Gastrocnemius medialis (tissue), 4 donors: Measurements from ENCODE around the gene FBXL3.

Experiments used
- CTCF ChIP-seq, 5 experiments: fragments of 450-650 bp in 3 of 5; fragments of 200-600 bp in 2 of 5; sonication (generic) in 2 of 5; IDR thresholded peaks in 4 of 5; conservative IDR thresholded peaks in 1 of 5; 1 replicate in 4 of 5; 2 replicates in 1 of 5; pipeline ENCODE4 v1.5.1; 2016 to 2019; ENCODE audit warnings: antibody characterized with exemption in 5 of 5, mild to moderate bottlenecking in 3 of 5, moderate library complexity in 3 of 5
- POLR2A ChIP-seq, 2 donors: fragments of 450-650 bp; IDR thresholded peaks; one replicate each; pipeline ENCODE4 v1.6.1; 2017; ENCODE audit warnings: antibody characterized with exemption in 2 of 2, mild to moderate bottlenecking in 2 of 2, moderate library complexity in 2 of 2

- no peak for TF ChIP-seq CTCF (IDR thresholded peaks at IDR 0.05 in 4 of 5, conservative IDR thresholded peaks at IDR 0.05 in 1 of 5)
- TF ChIP-seq POLR2A (IDR thresholded peaks at IDR 0.05) = no peak
Observed at GRCh38 chr13:76983676-76984075, 43.3 kb downstream of the FBXL3 start.
